ENCODE results near the gene UNC5B.

The UNC5B gene

DNA sequence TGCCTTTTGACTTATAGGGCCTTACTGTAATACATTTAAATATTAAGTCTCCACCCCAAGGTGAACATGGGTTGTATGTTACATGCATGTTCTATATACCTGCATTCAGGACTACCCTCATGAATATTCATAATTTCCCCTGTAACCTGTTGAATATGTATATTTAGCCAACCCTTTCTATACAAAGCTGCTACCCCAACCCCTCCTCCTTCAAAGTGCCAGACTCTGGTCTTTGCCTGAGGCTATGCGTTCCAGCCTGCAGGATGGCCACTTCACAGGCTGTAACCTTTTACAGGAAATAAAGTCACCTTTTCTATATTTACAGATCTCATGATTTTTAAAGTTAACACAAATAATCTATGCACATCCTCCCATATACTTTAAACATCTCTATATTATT is 10.1 kb upstream of the UNC5B start:
- H3K79me2 ChIP-seq (ENCODE audit: low read length): no peaks in the 10 kb centered on the region
- no peak overlapping the region for H2AFZ ChIP-seq (ENCODE audit: low read length)
- no peak overlapping the region for H3K9ac ChIP-seq (ENCODE audit: low read length)
- no peaks in the 10 kb centered on the region for H3K9me3 ChIP-seq (replicated peaks; ENCODE audit: insufficient read depth, low read length)
- H3K9me2 ChIP-seq (replicated peaks; ENCODE audit: insufficient read depth, low read length): no peaks in the 10 kb centered on the region
- no peaks in the 10 kb centered on the region for H3K4me1 ChIP-seq (ENCODE audit: low read length)
- H3K27ac ChIP-seq (ENCODE audit: low read length): no peak overlapping the region
- H3K4me3 ChIP-seq (ENCODE audit: low read length): no peak overlapping the region
- DNase-seq: no peak
- H3K4me2 ChIP-seq (ENCODE audit: low read depth, low read length): no peak overlapping the region
- no peaks in the 10 kb centered on the region for H3K36me3 ChIP-seq (replicated peaks; ENCODE audit: insufficient read depth, low read length)
- no peaks in the 10 kb centered on the region for H3F3A ChIP-seq (ENCODE audit: insufficient read depth, low read length)
- peaks cover 3% of the 10 kb centered on the region; the same call in 1 of the 2 replicates for H3K27me3 ChIP-seq (replicated peaks; ENCODE audit: insufficient read depth, low read length)
- TF ChIP-seq, protein P1, sequence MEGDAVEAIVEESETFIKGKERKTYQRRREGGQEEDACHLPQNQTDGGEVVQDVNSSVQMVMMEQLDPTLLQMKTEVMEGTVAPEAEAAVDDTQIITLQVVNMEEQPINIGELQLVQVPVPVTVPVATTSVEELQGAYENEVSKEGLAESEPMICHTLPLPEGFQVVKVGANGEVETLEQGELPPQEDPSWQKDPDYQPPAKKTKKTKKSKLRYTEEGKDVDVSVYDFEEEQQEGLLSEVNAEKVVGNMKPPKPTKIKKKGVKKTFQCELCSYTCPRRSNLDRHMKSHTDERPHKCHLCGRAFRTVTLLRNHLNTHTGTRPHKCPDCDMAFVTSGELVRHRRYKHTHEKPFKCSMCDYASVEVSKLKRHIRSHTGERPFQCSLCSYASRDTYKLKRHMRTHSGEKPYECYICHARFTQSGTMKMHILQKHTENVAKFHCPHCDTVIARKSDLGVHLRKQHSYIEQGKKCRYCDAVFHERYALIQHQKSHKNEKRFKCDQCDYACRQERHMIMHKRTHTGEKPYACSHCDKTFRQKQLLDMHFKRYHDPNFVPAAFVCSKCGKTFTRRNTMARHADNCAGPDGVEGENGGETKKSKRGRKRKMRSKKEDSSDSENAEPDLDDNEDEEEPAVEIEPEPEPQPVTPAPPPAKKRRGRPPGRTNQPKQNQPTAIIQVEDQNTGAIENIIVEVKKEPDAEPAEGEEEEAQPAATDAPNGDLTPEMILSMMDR (IDR thresholded peaks at IDR 0.05; ENCODE audit: low read length): no peak
- TF ChIP-seq EZH2phosphoT487 (IDR thresholded peaks at IDR 0.05; ENCODE audit: low read length): no peak
- TF ChIP-seq EZH2 (optimal IDR thresholded peaks at IDR 0.05; ENCODE audit: low read depth, low read length): no peak
- H4K20me1 ChIP-seq (ENCODE audit: insufficient read depth, low read length): no peaks in the 10 kb centered on the region

DNA sequence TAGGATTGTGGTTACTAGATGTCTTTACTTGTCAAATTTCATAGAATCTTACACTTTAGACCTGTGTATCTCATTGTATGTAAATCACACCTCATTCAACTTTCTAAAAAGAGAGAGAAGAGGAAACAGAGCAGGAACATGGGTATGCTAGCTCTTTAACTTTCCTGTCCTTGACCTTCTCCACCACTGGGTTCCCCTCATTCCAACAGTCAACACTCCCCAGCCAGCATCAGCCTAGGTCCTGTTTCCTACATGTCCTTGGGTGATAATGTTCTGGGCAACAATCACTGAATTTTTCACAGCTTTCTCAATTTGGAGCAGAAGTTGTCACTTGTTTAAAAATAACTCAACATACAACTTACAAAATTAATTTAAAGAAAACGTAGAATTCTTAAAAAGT is 9.2 kb upstream of the UNC5B start:
- no peaks in the 10 kb centered on the region for H4K20me1 ChIP-seq (ENCODE audit: insufficient read depth, low read length)
- no peak overlapping the region for H3K9ac ChIP-seq (ENCODE audit: low read length)
- H2AFZ ChIP-seq (ENCODE audit: low read length): no peak overlapping the region
- no peaks in the 10 kb centered on the region for H3K4me1 ChIP-seq (ENCODE audit: low read length)
- H3K27me3 ChIP-seq (replicated peaks; ENCODE audit: insufficient read depth, low read length): peaks cover 3% of the 10 kb centered on the region; the same call in 1 of the 2 replicates
- H3K9me2 ChIP-seq (replicated peaks; ENCODE audit: insufficient read depth, low read length): no peaks in the 10 kb centered on the region
- H3K79me2 ChIP-seq (ENCODE audit: low read length): no peaks in the 10 kb centered on the region
- H3F3A ChIP-seq (ENCODE audit: insufficient read depth, low read length): no peaks in the 10 kb centered on the region
- H3K9me3 ChIP-seq (replicated peaks; ENCODE audit: insufficient read depth, low read length): no peaks in the 10 kb centered on the region
- H3K4me2 ChIP-seq (ENCODE audit: low read depth, low read length): no peak overlapping the region
- no peak overlapping the region for H3K27ac ChIP-seq (ENCODE audit: low read length)
- no peak for DNase-seq
- H3K36me3 ChIP-seq (replicated peaks; ENCODE audit: insufficient read depth, low read length): no peaks in the 10 kb centered on the region
- no peak overlapping the region for H3K4me3 ChIP-seq (ENCODE audit: low read length)
- no peak for TF ChIP-seq EZH2phosphoT487 (IDR thresholded peaks at IDR 0.05; ENCODE audit: low read length)
- TF ChIP-seq EZH2 (optimal IDR thresholded peaks at IDR 0.05; ENCODE audit: low read depth, low read length): no peak
- TF ChIP-seq, protein P1 (IDR thresholded peaks at IDR 0.05; ENCODE audit: low read length): no peak

DNA sequence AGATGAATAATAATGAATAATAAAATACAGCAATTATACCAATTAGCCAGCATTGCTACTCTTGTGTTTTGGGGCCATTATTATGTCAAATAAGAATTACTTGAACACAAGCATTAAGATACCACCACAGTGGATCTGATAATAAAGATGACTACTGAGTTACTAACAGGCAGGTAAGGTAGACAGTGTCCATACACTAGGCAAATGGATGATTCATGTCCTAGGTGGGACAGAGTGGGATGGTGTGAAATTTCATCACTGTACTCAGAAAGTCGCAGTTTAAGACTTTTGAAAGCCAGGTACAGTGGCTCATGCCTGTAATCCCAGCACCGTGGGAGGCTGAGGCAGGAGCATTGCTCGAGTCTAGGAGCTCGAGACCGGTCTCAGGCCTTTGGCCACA is 8.7 kb upstream of the UNC5B start:
- no peak for DNase-seq
- Histone ChIP-seq H3K27ac (ENCODE audit: low read length) (no peak overlapping the region), H3F3A (ENCODE audit: insufficient read depth, low read length) (no peaks in the 10 kb centered on the region), H3K36me3 (replicated peaks; ENCODE audit: insufficient read depth, low read length) (no peaks in the 10 kb centered on the region), H3K4me2 (ENCODE audit: low read depth, low read length) (no peak overlapping the region), H3K9me3 (replicated peaks; ENCODE audit: insufficient read depth, low read length) (no peaks in the 10 kb centered on the region), H4K20me1 (ENCODE audit: insufficient read depth, low read length) (no peaks in the 10 kb centered on the region), H3K4me1 (ENCODE audit: low read length) (no peaks in the 10 kb centered on the region), H3K4me3 (ENCODE audit: low read length) (no peak overlapping the region), H2AFZ (ENCODE audit: low read length) (no peak overlapping the region), H3K27me3 (replicated peaks; ENCODE audit: insufficient read depth, low read length) (peaks cover 3% of the 10 kb centered on the region; the same call in 1 of the 2 replicates), H3K9me2 (replicated peaks; ENCODE audit: insufficient read depth, low read length) (no peaks in the 10 kb centered on the region), H3K79me2 (ENCODE audit: low read length) (no peaks in the 10 kb centered on the region), H3K9ac (ENCODE audit: low read length) (no peak overlapping the region)
- TF ChIP-seq EZH2 (optimal IDR thresholded peaks at IDR 0.05; ENCODE audit: low read depth, low read length) (no peak), EZH2phosphoT487 (IDR thresholded peaks at IDR 0.05; ENCODE audit: low read length) (no peak)
- TF ChIP-seq, protein P1 (IDR thresholded peaks at IDR 0.05; ENCODE audit: low read length): no peak
